Gastroesophageal sphincter (tissue), 4 donors: ENCODE results near the gene NTRK3. TPM values are rescaled to one million over a fixed set of nuclear protein-coding genes. Genes with fewer than 3 reads are reported as not detected.
"Not testable (repeated sequence)": the region's sequence is repeated elsewhere in the genome, so short reads cannot be mapped to it uniquely, and the experiment has no call there.

Experiments used
- ATAC-seq: fragments of 150-250 bp; one replicate; pipeline ENCODE4 v1.9.1; 2016; ENCODE audit warnings: mild to moderate bottlenecking, moderate library complexity
- H3K27ac ChIP-seq, 4 donors: fragments of 200-600 bp; sonication (generic) in 3 of 4; 1 replicate in 3 of 4; 2 replicates in 1 of 4; pipeline ENCODE4 v1.5.1; 2016 to 2019
- H3K27me3 ChIP-seq: fragments of 200-600 bp; sonication (generic); one replicate; pipeline ENCODE4 v1.5.1; 2019
- H3K36me3 ChIP-seq, 2 donors: fragments of 200-600 bp; sonication (generic); one replicate each; pipeline ENCODE4 v1.5.1; 2019; ENCODE audit warnings: control low read depth in 1 of 2
- H3K4me1 ChIP-seq, 3 donors: fragments of 200-600 bp; sonication (generic); 1 replicate in 2 of 3; 2 replicates in 1 of 3; pipeline ENCODE4 v1.5.1; 2016 to 2019; ENCODE audit warnings: control low read depth in 2 of 3
- H3K4me3 ChIP-seq, 2 donors: fragments of 200-600 bp; sonication (generic); one replicate each; pipeline ENCODE4 v1.5.1; 2019; ENCODE audit warnings: mild to moderate bottlenecking in 1 of 2, moderate library complexity in 1 of 2
- H3K9me3 ChIP-seq, 3 donors: fragments of 200-600 bp; sonication (generic); one replicate each; pipeline ENCODE4 v1.5.1; 2017 to 2019; ENCODE audit warnings: control low read depth in 2 of 3
- CTCF ChIP-seq, 4 experiments: fragments of 200-600 bp in 2 of 4; fragments of 450-650 bp in 2 of 4; sonication (generic) in 1 of 4; IDR thresholded peaks; one replicate each; pipeline ENCODE4 v1.5.1; 2017 to 2019; ENCODE audit warnings: antibody characterized with exemption in 4 of 4, mild to moderate bottlenecking in 2 of 4, moderate library complexity in 2 of 4
- EP300 ChIP-seq: sonication (generic); formaldehyde crosslinking; IDR thresholded peaks from one replicate; pipeline ENCODE4 v1.6.1; 2017; ENCODE audit warnings: antibody characterized with exemption, mild to moderate bottlenecking
- POLR2A ChIP-seq, 2 donors: fragments of 450-650 bp; IDR thresholded peaks; one replicate each; pipeline ENCODE4 v1.6.1; 2017; ENCODE audit warnings: antibody characterized with exemption in 2 of 2, mild to moderate bottlenecking in 2 of 2, moderate library complexity in 1 of 2
- POLR2AphosphoS5 ChIP-seq: sonication (generic); formaldehyde crosslinking; IDR thresholded peaks from one replicate; pipeline ENCODE4 v1.6.1; 2017; ENCODE audit warnings: antibody characterized with exemption
- WGBS, 2 donors: methylation state at CpG; one replicate each; pipeline ENCODE4 v1.1.5; 2018; ENCODE audit warnings: low coverage in 1 of 2; 5-methylcytosine and 5-hydroxymethylcytosine counted together
- total RNA-seq, 4 donors: library from RNA; depleted of rRNA; stranded (reverse); fragments of >200 nt; gene quantifications; one replicate each; pipeline ENCODE4 v1.1.0, GENCODE V29; 2016

Gene NTRK3
- total RNA-seq, 4 donors from 2014 or later = 0.47 to 4.3 (median 1.5) TPM

- no peak for TF ChIP-seq POLR2A (IDR thresholded peaks at IDR 0.05)
- no peak for TF ChIP-seq POLR2AphosphoS5
- TF ChIP-seq EP300 = no peak
- no peak for TF ChIP-seq CTCF (IDR thresholded peaks at IDR 0.05)
- no peak overlapping the region for H3K4me3 ChIP-seq
- H3K9me3 ChIP-seq = no peaks in the 10 kb centered on the region
- 31% methylated on average over 1 of the region's 1 CpG; no CpG with 5 or more reads in 1 of the 2 donors for WGBS, 2 donors
- no peak for ATAC-seq
- H3K27me3 ChIP-seq = peaks cover 3% of the 10 kb centered on the region
- no peak overlapping the region for H3K27ac ChIP-seq
- no peaks in the 10 kb centered on the region for H3K36me3 ChIP-seq
- H3K4me1 ChIP-seq = no peaks in the 10 kb centered on the region
These were observed 216.0 kb downstream of the NTRK3 start for GRCh38 chr15:88040516-88040915.

- no peak for ATAC-seq
- TF ChIP-seq CTCF (IDR thresholded peaks at IDR 0.05) = no peak
- no peak for TF ChIP-seq POLR2AphosphoS5
- no peak for TF ChIP-seq POLR2A (IDR thresholded peaks at IDR 0.05)
- no peak for TF ChIP-seq EP300
- 63 to 97% methylated on average over 2 of the region's 4 CpGs for WGBS, 2 donors
- H3K4me3 ChIP-seq = no peak overlapping the region
- H3K27me3 ChIP-seq = peaks cover 3% of the 10 kb centered on the region
- H3K9me3 ChIP-seq = no peaks in the 10 kb centered on the region
- H3K36me3 ChIP-seq = no peaks in the 10 kb centered on the region
- no peak overlapping the region for H3K27ac ChIP-seq
- no peaks in the 10 kb centered on the region for H3K4me1 ChIP-seq
These were observed 218.3 kb downstream of the NTRK3 start for GRCh38 chr15:88038261-88038660.

GRCh38 chr15:88036154-88036839 lies 220.2 kb downstream of the NTRK3 start:
- H3K27ac ChIP-seq = no peak overlapping the region
- TF ChIP-seq EP300 (no peak), CTCF (IDR thresholded peaks at IDR 0.05) (no peak), POLR2AphosphoS5 (no peak), POLR2A (IDR thresholded peaks at IDR 0.05) (no peak)
- no peaks in the 10 kb centered on the region for H3K36me3 ChIP-seq
- 36 to 42% methylated on average over 9 of the region's 9 CpGs for WGBS, 2 donors
- ATAC-seq = no peak
- no peak overlapping the region for H3K4me3 ChIP-seq
- no peaks in the 10 kb centered on the region for H3K9me3 ChIP-seq
- no peaks in the 10 kb centered on the region for H3K4me1 ChIP-seq
- peaks cover 16% of the 10 kb centered on the region for H3K27me3 ChIP-seq

GRCh38 chr15:88035381-88035780 lies 221.2 kb downstream of the NTRK3 start:
- no peak overlapping the region for H3K27ac ChIP-seq
- H3K4me3 ChIP-seq = no peak overlapping the region
- no peaks in the 10 kb centered on the region for H3K9me3 ChIP-seq
- ATAC-seq = no peak
- 64 to 93% methylated on average over 3 of the region's 5 CpGs for WGBS, 2 donors
- no peaks in the 10 kb centered on the region for H3K36me3 ChIP-seq
- no peak for TF ChIP-seq EP300
- peaks cover 16% of the 10 kb centered on the region for H3K27me3 ChIP-seq
- no peaks in the 10 kb centered on the region for H3K4me1 ChIP-seq

GRCh38 chr15:88033421-88033820 lies 223.1 kb downstream of the NTRK3 start:
- H3K9me3 ChIP-seq, H3K4me1 ChIP-seq, H3K36me3 ChIP-seq, ATAC-seq, H3K4me3 ChIP-seq, H3K27ac ChIP-seq: not testable (repeated sequence)
- WGBS, 2 donors = 87 to 100% methylated on average over 4 to 5 of the region's 5 CpGs
- peaks cover 16% of the 10 kb centered on the region for H3K27me3 ChIP-seq

- no peaks in the 10 kb centered on the region for H3K4me1 ChIP-seq
- no peaks in the 10 kb centered on the region for H3K36me3 ChIP-seq
- TF ChIP-seq POLR2A (IDR thresholded peaks at IDR 0.05) = no peak
- H3K27ac ChIP-seq = no peak overlapping the region
- WGBS, 2 donors = 90% methylated on average over 11 of the region's 13 CpGs; no CpG with 5 or more reads in 1 of the 2 donors
- peaks cover 16% of the 10 kb centered on the region for H3K27me3 ChIP-seq
- no peak overlapping the region for H3K4me3 ChIP-seq
- no peak for ATAC-seq
- no peaks in the 10 kb centered on the region for H3K9me3 ChIP-seq
These were observed 223.8 kb downstream of the NTRK3 start for GRCh38 chr15:88032787-88033186.
